IMR-90 (cell line): ENCODE data around the gene HOXD12. TPM values are rescaled to one million over a fixed set of nuclear protein-coding genes. Genes with fewer than 3 reads are reported as not detected.

Experiments
- ATAC-seq: fragments of 200-7000 bp; cut with Tn5 transposase; 2 replicates; pipeline ENCODE4 v1.9.1; 2020; ENCODE audit warnings: low read depth, mild to moderate bottlenecking, moderate library complexity
- BruUV-seq: library from RNA; stranded (reverse); fragments of 400-500 nt; replicated peaks from 2 replicates; lab custom pipeline; 2021; lab: Mats Ljungman, UMichigan
- CTCF ChIA-PET: fragments of 300-600 bp; formaldehyde crosslinking; extraction: SDS; loops from one replicate; lab custom pipeline; 2021; ENCODE audit warnings: antibody characterized with exemption; lab: Yijun Ruan, JAX
- POLR2A ChIA-PET: fragments of 300-600 bp; sonication (Branson Sonifier 250); formaldehyde crosslinking; loops from one replicate; lab custom pipeline; 2022; ENCODE audit warnings: antibody characterized with exemption; ENCODE audit not compliant: unreplicated experiment; lab: Charles Lee
- DNase-seq: peaks from one replicate; pipeline ENCODE4 v3.0.0; 2013
- H2AFZ ChIP-seq: replicated peaks from 2 replicates; pipeline ENCODE3; 2013; ENCODE audit warnings: low read length, mild to moderate bottlenecking; ENCODE audit not compliant: poor library complexity
- H2AK5ac ChIP-seq: 2 replicates; pipeline ENCODE4 v1.6.1; 2013; ENCODE audit warnings: low read depth, low read length, inconsistent platforms
- H2AK9ac ChIP-seq: replicated peaks from 2 replicates; pipeline ENCODE3; 2013; ENCODE audit warnings: mild to moderate bottlenecking, low read depth, low read length, moderate library complexity; ENCODE audit not compliant: poor library complexity
- H2BK120ac ChIP-seq: 2 replicates; pipeline ENCODE4 v1.6.1; 2013; ENCODE audit warnings: low read depth, low read length, inconsistent platforms
- H2BK15ac ChIP-seq: 3 replicates; pipeline ENCODE4 v1.6.1; 2013; ENCODE audit warnings: low read depth, low read length, inconsistent platforms
- H2BK20ac ChIP-seq: 2 replicates; pipeline ENCODE4 v1.6.1; 2013; ENCODE audit warnings: low read depth, mild to moderate bottlenecking, inconsistent platforms, low read length, moderate library complexity
- H2BK5ac ChIP-seq: 2 replicates; pipeline ENCODE4 v1.6.1; 2013; ENCODE audit warnings: mild to moderate bottlenecking, low read depth, low read length, inconsistent platforms; ENCODE audit not compliant: poor library complexity, severe bottlenecking
- H3K14ac ChIP-seq: replicated peaks from 2 replicates; pipeline ENCODE4 v1.6.1; 2013; ENCODE audit warnings: low read depth, low read length, inconsistent platforms
- H3K18ac ChIP-seq: 2 replicates; pipeline ENCODE4 v1.6.1; 2013; ENCODE audit warnings: low read depth, low read length, control low read depth
- H3K23ac ChIP-seq: 2 replicates; pipeline ENCODE4 v1.6.1; 2013; ENCODE audit warnings: low read depth, low read length, inconsistent platforms
- H3K27ac ChIP-seq: 2 replicates; pipeline ENCODE4 v1.5.1; 2013; ENCODE audit warnings: mild to moderate bottlenecking, control low read depth, low read length; ENCODE audit not compliant: insufficient read depth
- H3K27me3 ChIP-seq: 2 replicates; pipeline ENCODE4 v1.6.1; 2013; ENCODE audit warnings: low read length; ENCODE audit not compliant: control insufficient read depth, insufficient read depth
- H3K36me3 ChIP-seq: 2 replicates; pipeline ENCODE4 v1.6.1; 2013; ENCODE audit warnings: low read length, mixed read lengths; ENCODE audit not compliant: control insufficient read depth, insufficient read depth
- H3K4ac ChIP-seq: 2 replicates; pipeline ENCODE4 v1.6.1; 2013; ENCODE audit warnings: low read depth, low read length, inconsistent platforms
- H3K4me1 ChIP-seq: 2 replicates; pipeline ENCODE4 v1.6.1; 2013; ENCODE audit warnings: low read length, mixed read lengths; ENCODE audit not compliant: control insufficient read depth, insufficient read depth
- H3K4me2 ChIP-seq: 2 replicates; pipeline ENCODE4 v1.6.1; 2013; ENCODE audit warnings: low read depth, mild to moderate bottlenecking, control low read depth, low read length, moderate library complexity
- H3K4me3 ChIP-seq: 2 replicates; pipeline ENCODE4 v1.5.1; 2013; ENCODE audit warnings: low read depth, mild to moderate bottlenecking, control low read depth, low read length, moderate library complexity; ENCODE audit not compliant: insufficient read depth
- H3K56ac ChIP-seq: 2 replicates; pipeline ENCODE4 v1.6.1; 2013; ENCODE audit warnings: low read length, inconsistent platforms; ENCODE audit not compliant: insufficient read depth; ENCODE audit errors: extremely low read depth
- H3K79me1 ChIP-seq, 2 experiments: 2 replicates each; pipeline ENCODE4 v1.6.1; 2013; ENCODE audit warnings: low read length in 2 of 2, inconsistent platforms in 1 of 2, low read depth in 1 of 2
- H3K9ac ChIP-seq: 2 replicates; pipeline ENCODE4 v1.6.1; 2013; ENCODE audit warnings: low read depth, low read length, control low read depth
- H3K9me1 ChIP-seq: 2 replicates; pipeline ENCODE4 v1.6.1; 2013; ENCODE audit warnings: low read length, inconsistent platforms; ENCODE audit not compliant: insufficient read depth
- H3K9me3 ChIP-seq: 2 replicates; pipeline ENCODE4 v1.6.1; 2013; ENCODE audit warnings: low read length; ENCODE audit not compliant: control insufficient read depth, insufficient read depth
- H4K20me1 ChIP-seq: 2 replicates; pipeline ENCODE4 v1.6.1; 2013; ENCODE audit warnings: low read length, inconsistent platforms; ENCODE audit not compliant: insufficient read depth
- H4K5ac ChIP-seq: 2 replicates; pipeline ENCODE4 v1.6.1; 2013; ENCODE audit warnings: mild to moderate bottlenecking, low read depth, low read length, control low read depth
- H4K8ac ChIP-seq, 2 experiments: 2 replicates each; pipeline ENCODE4 v1.6.1; 2013; ENCODE audit warnings: low read depth in 2 of 2, low read length in 2 of 2, control low read depth in 1 of 2, inconsistent platforms in 1 of 2
- H4K91ac ChIP-seq: 2 replicates; pipeline ENCODE4 v1.6.1; 2013; ENCODE audit warnings: low read depth, low read length, inconsistent platforms; ENCODE audit not compliant: insufficient read depth
- MAFK ChIP-seq: IDR thresholded peaks from 2 replicates; pipeline ENCODE4 v1.6.1; 2012; ENCODE audit warnings: low read depth, low read length, improper control_type of control experiment
- MXI1 ChIP-seq: IDR thresholded peaks from 2 replicates; pipeline ENCODE4 v1.6.1; 2012; ENCODE audit warnings: low read depth, mild to moderate bottlenecking, low read length, moderate library complexity, borderline replicate concordance
- RFX5 ChIP-seq: IDR thresholded peaks from 2 replicates; pipeline ENCODE4 v1.8.0; 2012; ENCODE audit warnings: low read depth, mild to moderate bottlenecking, low read length, moderate library complexity
- WGBS, 2 experiments: methylation state at CpG; one replicate each; pipeline versions ENCODE4 v1.1.5 to v1.1.7; 2013; ENCODE audit warnings: missing lambda C conversion rate in 2 of 2; ENCODE audit not compliant: insufficient read length in 1 of 2; ENCODE audit errors: extremely low coverage in 2 of 2; 5-methylcytosine and 5-hydroxymethylcytosine counted together
- dilution Hi-C: fragments of 300-500 bp; cut with HindIII; formaldehyde crosslinking; loops from one replicate; pipeline ENCODE4 v1.14.3; 2018; ENCODE audit warnings: low sequenced_read_pairs; ENCODE audit not compliant: unreplicated experiment
- in situ Hi-C: fragments of 300-500 bp; cut with MboI; formaldehyde crosslinking; loops from 3 replicates; pipeline ENCODE4 v1.14.3; 2019; ENCODE audit warnings: low sequenced_read_pairs, inconsistent platforms, mixed read lengths
- intact Hi-C: fragments of 100-400 bp; cut with micrococcal nuclease; formaldehyde crosslinking; loops from 2 replicates; pipeline ENCODE4 v1.10.0; 2022
- polyA plus RNA-seq, 3 experiments: library from polyadenylated mRNA; depleted of rRNA; stranded (reverse); fragments of >200 nt; gene quantifications; 2 replicates each; pipeline ENCODE4 v1.2.3, GENCODE V29; 2012; ENCODE audit warnings: low replicate concordance in 1 of 3
- total RNA-seq: library from RNA; depleted of rRNA; stranded (reverse); fragments of >200 nt; gene quantifications from 2 replicates; pipeline ENCODE4 v1.2.3, GENCODE V29; 2012
- TF ChIP-seq, protein P1 (sequence below): conservative IDR thresholded peaks from 2 replicates; pipeline ENCODE4 v1.5.1; 2012; ENCODE audit warnings: mild to moderate bottlenecking, low read depth, low read length, improper control_type of control experiment

HOXD12 gene
- total and polyA plus RNA-seq, 2 of the 4 experiments (the other 2 are of a cell fraction): not detected

DNA sequence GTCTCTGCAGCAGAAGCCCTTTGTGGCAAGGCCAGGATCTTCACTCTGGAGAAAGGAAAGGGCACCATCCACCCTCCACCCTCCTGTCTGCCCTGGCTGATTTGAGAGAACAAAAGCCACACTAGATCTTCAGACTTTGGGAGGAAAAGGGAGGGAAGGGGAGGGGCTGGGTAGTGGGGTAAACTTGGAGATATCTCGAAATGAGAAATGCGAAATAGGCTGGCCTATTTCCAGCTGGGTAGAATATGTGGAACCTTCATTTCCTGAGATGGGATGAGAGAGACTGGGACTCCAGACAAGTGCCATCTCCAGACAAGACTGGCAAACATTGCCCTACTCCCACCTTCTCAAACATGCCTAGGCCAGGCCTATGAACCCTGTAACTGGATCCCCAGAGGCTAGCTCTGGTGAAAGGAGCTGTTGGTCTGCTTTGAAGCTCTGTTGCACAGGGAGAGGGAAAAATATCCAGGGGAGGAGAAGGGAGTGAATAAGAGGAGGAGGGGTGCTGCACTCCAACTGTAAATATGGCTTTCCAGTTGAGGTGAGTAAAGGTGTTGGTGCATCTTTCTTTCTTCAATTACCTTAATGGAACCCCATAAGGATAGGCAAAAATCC is 1.7 kb downstream of the HOXD12 start:
- Histone ChIP-seq H3K27me3 (peaks cover 97% of the 10 kb centered on the region), H3K4me1 (peaks cover 3% of the 10 kb centered on the region; the same call in 1 of the 2 replicates), H2BK15ac (no peak overlapping the region), H3K79me1 (no peaks in the 10 kb centered on the region), H3K18ac (no peak overlapping the region), H3K4me3 (no peak overlapping the region), H2BK5ac (no peak overlapping the region), H2AK9ac (no peak overlapping the region), H3K27ac (no peak overlapping the region), H4K91ac (no peak overlapping the region), H3K56ac (no peak overlapping the region), H4K20me1 (no peaks in the 10 kb centered on the region), H3K4me2 (no peak overlapping the region), H3K4ac (no peak overlapping the region), H3K14ac (no peak overlapping the region), H4K5ac (no peak overlapping the region), H2BK120ac (no peak overlapping the region), H3K9me1 (no peaks in the 10 kb centered on the region), H3K9ac (no peak overlapping the region), H4K8ac (no peak overlapping the region), H3K23ac (no peak overlapping the region), H2AK5ac (no peak overlapping the region), H2AFZ (no peak overlapping the region), H3K36me3 (no peaks in the 10 kb centered on the region), H2BK20ac (no peak overlapping the region), H3K9me3 (peaks cover 1% of the 10 kb centered on the region; the same call in 1 of the 2 replicates)
- TF ChIP-seq, protein P1, sequence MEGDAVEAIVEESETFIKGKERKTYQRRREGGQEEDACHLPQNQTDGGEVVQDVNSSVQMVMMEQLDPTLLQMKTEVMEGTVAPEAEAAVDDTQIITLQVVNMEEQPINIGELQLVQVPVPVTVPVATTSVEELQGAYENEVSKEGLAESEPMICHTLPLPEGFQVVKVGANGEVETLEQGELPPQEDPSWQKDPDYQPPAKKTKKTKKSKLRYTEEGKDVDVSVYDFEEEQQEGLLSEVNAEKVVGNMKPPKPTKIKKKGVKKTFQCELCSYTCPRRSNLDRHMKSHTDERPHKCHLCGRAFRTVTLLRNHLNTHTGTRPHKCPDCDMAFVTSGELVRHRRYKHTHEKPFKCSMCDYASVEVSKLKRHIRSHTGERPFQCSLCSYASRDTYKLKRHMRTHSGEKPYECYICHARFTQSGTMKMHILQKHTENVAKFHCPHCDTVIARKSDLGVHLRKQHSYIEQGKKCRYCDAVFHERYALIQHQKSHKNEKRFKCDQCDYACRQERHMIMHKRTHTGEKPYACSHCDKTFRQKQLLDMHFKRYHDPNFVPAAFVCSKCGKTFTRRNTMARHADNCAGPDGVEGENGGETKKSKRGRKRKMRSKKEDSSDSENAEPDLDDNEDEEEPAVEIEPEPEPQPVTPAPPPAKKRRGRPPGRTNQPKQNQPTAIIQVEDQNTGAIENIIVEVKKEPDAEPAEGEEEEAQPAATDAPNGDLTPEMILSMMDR: no peak
- TF ChIP-seq MXI1: no peak
- TF ChIP-seq RFX5: no peak
- no peak for TF ChIP-seq MAFK
- ATAC-seq: no peak
- whole genome bisulfite sequencing, 2 experiments: no CpG with 5 or more reads among the region's 2 CpGs
- in situ Hi-C loops: no loop called here
- intact Hi-C loops: no loop called here
- dilution Hi-C loops: no loop called here
- no peak for DNase-seq
- POLR2A ChIA-PET: no interaction called here
- BruUV-seq: no TSS peak
- CTCF ChIA-PET: no interaction called here
